MM.1S (cell line): ENCODE measurements around the gene RGS6.

Experiments used
- EZH2phosphoT487 ChIP-seq: fragments of 300-600 bp; sonication (generic); IDR thresholded peaks from 2 replicates; pipeline ENCODE4 v1.6.1; 2018; ENCODE audit warnings: antibody characterized with exemption, low read length
- TF ChIP-seq, protein P1 (sequence below): fragments of 300-600 bp; sonication (generic); IDR thresholded peaks from 2 replicates; pipeline ENCODE4 v1.5.1; 2016; ENCODE audit warnings: antibody characterized with exemption, low read length, mixed read lengths

DNA sequence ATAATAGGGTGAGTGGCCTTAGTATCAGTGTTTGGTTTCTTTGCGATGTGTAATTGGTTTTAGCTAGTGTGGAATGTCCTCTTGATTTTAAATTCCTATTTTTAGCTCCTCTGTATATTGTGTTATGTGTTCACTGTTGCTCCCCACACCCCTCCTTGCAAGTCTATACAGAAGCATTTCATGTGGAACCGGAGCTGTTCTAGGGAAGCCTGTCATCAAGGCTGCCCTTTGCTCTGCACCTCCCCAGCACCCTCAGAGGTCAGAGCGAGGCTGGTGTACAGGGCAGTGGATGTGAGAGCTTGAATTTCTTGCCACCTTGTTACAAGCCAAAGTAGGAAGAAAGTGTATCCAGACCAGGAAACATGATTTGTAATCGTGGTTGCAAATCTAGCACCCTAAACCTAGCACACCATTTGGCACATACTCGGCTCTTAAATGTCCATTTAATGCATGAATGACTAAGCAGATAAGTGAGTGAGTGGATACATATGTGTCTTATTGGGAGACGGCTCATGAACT, 376.8 kb downstream of the RGS6 start:
- TF ChIP-seq, protein P1, sequence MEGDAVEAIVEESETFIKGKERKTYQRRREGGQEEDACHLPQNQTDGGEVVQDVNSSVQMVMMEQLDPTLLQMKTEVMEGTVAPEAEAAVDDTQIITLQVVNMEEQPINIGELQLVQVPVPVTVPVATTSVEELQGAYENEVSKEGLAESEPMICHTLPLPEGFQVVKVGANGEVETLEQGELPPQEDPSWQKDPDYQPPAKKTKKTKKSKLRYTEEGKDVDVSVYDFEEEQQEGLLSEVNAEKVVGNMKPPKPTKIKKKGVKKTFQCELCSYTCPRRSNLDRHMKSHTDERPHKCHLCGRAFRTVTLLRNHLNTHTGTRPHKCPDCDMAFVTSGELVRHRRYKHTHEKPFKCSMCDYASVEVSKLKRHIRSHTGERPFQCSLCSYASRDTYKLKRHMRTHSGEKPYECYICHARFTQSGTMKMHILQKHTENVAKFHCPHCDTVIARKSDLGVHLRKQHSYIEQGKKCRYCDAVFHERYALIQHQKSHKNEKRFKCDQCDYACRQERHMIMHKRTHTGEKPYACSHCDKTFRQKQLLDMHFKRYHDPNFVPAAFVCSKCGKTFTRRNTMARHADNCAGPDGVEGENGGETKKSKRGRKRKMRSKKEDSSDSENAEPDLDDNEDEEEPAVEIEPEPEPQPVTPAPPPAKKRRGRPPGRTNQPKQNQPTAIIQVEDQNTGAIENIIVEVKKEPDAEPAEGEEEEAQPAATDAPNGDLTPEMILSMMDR = no peak
- no peak for TF ChIP-seq EZH2phosphoT487
